ENCODE results near the gene DNAJC27.
"Not testable (repeated sequence)": the region's sequence is repeated elsewhere in the genome, so short reads cannot be mapped to it uniquely, and the experiment has no call there.

The DNAJC27 gene

DNA sequence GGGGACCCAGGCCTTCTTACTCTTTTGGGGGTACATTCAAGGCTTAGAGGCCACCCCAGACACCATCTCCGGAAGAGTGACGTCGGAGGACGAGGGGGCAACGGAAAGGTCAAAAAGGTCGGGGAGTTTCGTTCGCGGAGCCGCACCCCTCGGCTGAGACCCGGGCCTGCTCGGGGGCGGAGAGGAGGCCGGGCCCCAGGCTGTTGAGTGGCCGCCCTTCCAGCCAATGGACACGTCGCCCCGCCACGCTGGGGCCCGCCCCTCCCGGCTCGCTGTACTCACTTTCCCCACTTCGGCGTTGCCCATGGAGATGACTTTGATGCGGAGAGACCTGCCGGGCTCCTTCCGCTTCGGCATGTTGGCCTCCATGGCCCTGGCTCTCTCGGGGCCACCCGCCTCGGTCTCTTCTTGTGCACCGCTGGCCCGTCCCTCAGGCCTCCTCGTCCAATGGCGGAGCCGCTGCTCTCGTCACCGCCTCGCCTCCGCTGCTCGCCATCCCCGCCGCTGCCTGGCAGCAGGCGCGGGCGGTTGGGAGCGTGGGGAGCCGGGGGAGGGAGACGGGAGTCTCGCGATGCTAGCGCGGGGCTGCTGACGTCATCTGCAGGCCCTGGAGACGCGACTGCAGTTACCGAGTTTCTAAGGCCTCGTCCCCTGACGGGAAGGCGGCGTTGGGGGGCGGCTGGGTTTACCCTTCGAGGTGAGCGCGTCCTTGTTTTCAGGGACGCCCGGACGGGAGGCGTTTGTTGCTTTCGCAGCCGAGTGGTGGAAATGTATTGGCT lies at the start of gene DNAJC27:
TSS of gene DNAJC27 (minus strand) at position 420 of the 779 bp plus-strand sequence. CDS start at position 369, 51 bp downstream.
- peak; percentile 99 for DNase-seq
- TF ChIP-seq GATA1 (IDR thresholded peaks at IDR 0.05; ENCODE audit: low read depth, low read length) (no peak), POLR2A (IDR thresholded peaks at IDR 0.05; ENCODE audit: low read length) (peak; percentile 98)

DNA sequence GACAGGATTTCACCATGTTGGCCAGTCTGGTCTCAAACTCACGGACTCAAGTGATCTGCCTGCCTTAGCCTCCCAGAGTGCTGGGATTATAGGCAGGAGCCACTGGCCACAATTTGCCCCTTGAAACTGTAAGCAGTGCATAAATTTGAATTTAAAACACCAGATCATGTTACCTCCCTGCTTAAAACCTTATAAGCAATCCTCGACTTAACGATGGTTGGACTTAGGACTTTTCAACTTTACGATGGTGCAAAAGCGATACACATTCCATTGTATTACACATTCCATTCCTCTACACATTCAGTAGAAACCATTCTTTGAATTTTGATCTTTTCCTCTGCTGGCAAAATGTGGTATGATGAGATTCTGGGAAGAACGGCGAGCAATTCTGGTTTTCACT lies 46.9 kb upstream of the DNAJC27 start:
- TF ChIP-seq POLR2A (IDR thresholded peaks at IDR 0.05; ENCODE audit: low read length) (no peak), GATA1 (IDR thresholded peaks at IDR 0.05; ENCODE audit: low read depth, low read length) (no peak)
- DNase-seq = no peak

DNA sequence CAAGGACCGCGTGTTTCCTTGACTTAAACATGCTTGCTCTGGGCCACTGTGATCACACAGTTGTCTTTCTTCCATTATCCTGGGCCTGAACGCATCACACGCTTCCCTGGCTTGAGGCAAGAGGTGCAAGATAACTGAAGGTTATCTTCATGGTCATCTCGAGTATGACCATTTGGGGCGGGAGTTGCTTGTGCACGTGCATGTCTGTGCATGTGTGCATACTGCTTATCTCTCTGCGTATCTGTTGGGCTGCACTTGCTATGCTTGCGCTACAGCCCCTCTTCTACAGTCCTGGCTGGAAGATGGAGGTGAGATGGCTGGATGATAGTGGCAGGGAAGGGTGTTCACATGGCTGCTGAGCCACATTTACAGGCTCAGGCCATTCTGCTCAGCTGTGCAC lies 42.9 kb upstream of the DNAJC27 start:
- TF ChIP-seq POLR2A (IDR thresholded peaks at IDR 0.05; ENCODE audit: low read length) = no peak
- TF ChIP-seq GATA1 (IDR thresholded peaks at IDR 0.05; ENCODE audit: low read depth, low read length) = no peak
- peak in 1 of 2 experiments; percentile 39 for DNase-seq

DNA sequence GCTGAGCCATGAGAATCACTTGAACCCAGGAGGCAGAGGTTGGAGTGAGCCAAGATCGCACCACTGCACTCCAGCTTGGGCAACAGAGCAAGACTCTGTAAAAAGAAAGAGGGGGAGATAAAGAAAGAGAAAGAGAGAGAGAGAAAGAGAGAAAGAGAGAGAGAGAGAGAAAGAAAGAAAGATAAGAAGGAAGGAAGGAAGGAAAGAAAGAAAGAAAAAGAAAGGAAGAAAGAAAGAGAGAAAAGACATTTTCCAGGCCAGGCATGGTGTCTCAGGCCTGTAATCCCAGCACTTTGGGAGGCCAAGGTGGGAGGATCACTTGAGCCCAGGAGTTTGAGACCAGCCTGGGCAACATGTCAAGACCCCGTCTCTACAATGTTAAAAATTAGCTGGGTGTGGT lies 39.6 kb upstream of the DNAJC27 start:
- not testable (repeated sequence) for DNase-seq

DNA sequence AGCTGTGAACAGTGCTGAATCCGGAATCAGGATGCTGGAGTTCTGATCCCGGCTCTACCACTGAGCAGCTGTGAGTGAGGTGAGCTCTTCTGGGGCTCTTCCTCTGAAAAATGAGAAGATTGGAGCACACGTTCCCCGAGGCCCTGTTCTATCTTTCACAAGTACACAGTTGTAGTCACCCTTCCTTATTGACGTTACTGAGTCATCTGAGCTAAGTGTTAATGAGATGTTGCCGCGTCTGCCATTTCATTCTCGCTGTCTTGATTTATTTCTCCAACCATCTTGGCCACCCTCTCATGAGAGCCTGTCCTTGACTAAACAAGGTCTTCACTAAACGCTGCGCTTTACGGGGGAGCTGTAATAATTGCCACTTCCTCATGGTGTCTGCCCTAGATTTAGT lies 38.2 kb upstream of the DNAJC27 start:
- TF ChIP-seq POLR2A (IDR thresholded peaks at IDR 0.05; ENCODE audit: low read length) = no peak
- TF ChIP-seq GATA1 (IDR thresholded peaks at IDR 0.05; ENCODE audit: low read depth, low read length) = no peak
- DNase-seq = no peak

DNA sequence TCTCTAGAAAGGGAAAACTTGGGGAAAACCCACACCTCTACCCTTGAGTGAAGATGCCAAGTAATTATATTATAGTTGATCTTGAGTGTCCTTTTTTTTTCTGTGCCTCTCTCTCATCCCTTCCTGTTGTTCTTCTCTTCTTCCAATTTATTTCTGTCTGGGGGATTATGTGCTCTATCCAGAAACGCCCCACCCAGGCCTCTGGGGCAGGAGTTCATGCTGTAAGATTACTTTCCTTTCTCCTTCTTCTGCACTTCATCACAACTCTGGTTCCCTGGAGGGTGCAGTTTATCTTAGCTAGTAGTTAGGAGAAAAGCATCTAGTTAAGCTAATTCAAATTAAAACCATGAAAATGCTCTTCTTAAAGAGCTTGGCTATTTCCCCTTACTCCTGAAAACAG lies 30.3 kb upstream of the DNAJC27 start:
- TF ChIP-seq POLR2A (IDR thresholded peaks at IDR 0.05; ENCODE audit: low read length) (no peak), GATA1 (IDR thresholded peaks at IDR 0.05; ENCODE audit: low read depth, low read length) (no peak)
- DNase-seq = no peak

DNA sequence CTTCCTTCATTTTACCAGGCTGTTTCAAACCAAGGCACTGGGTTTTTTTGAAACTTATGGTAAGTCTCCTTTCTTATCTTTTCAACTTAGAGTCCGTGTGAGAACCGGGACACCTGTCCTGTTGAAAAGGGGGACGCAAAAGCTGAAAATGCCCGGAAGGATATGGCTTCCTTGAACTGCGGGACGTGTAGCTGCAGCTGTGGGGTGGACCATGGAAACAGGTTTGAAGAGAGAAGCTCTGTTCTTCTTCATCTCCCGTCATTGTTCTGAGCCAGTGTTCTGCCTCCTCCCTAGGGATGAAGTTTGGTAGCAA lies 29.5 kb upstream of the DNAJC27 start:
- TF ChIP-seq GATA1 (IDR thresholded peaks at IDR 0.05; ENCODE audit: low read depth, low read length) (no peak), POLR2A (IDR thresholded peaks at IDR 0.05; ENCODE audit: low read length) (no peak)
- no peak for DNase-seq

DNA sequence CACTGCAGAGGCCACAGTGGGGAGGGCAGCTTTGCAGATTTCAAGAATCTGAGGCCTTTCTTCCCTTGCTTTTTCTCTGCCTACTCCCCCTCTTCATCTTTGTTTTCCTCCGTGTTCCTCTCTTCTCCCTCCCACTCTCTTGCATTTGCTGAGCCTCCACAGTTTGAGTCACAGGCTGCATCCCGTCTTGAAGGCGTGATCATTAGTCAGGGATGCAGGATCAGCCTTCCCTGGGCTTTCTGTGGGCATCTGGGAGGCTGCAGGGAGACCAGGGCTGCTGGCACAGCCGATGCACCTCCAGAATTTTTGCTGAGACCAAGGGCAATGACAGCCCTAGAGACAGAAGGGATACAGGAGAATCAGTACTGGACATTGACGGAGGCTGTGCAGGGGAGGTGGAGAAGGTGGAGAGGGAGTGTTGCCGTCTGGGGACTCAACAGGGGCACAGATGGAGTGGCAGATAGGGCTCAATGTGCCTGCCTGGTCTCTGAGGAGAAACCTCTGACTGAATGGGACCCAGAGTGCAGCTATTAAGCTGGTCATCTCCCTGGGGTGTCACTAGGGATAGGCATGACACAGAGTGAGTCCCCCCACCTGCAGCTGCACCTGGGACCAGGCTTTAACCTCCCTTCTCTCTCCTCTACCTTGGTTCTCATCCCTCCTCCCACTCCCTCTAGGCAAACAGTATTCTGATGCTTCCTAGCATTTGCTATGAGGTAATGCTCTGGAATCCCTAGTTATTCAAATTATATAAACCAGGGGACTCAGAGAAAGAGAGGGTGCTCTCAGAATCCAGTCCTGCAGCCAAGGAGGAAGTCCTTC lies 29.0 kb upstream of the DNAJC27 start:
- TF ChIP-seq POLR2A (IDR thresholded peaks at IDR 0.05; ENCODE audit: low read length) = no peak
- TF ChIP-seq GATA1 (IDR thresholded peaks at IDR 0.05; ENCODE audit: low read depth, low read length) = no peak
- no peak for DNase-seq

DNA sequence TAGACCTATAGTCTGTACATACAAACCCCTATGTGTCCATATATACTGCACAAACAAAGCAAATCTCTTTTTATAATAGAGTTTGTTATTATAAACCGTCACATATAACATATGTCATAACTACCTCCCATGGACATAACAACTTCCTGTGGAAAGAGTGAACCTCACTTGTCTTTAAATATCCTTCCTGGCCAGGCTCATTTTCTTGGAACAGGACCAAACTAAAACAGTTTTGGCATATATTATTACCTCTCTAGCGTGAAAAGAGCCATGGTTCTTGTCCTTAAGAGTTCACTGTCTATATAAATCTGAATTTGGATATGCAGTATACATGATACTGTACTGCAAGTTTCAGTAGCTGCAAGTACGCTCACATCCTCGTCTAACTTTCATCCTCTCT lies 28.3 kb upstream of the DNAJC27 start:
- TF ChIP-seq POLR2A (IDR thresholded peaks at IDR 0.05; ENCODE audit: low read length) = no peak
- TF ChIP-seq GATA1 (IDR thresholded peaks at IDR 0.05; ENCODE audit: low read depth, low read length) = no peak
- no peak for DNase-seq

DNA sequence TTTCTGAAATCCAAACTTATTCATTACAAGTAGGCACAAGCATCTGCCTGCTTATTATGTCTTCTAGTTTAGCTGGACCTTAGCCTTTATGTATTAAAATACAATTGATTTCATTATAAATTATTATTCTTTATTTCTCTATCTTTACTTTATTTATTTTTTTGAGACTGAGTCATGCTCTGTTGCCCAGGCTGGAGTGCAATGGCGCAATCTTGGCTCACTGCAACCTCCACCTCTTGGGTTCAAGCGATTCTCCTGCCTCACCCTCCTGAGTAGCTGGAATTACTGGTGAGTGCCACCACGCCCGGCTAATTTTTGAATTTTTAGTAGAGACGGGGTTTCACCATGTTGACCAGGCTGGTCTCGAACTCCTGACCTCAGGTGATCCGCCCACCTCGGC lies 27.3 kb upstream of the DNAJC27 start:
- not testable (repeated sequence) for DNase-seq

DNA sequence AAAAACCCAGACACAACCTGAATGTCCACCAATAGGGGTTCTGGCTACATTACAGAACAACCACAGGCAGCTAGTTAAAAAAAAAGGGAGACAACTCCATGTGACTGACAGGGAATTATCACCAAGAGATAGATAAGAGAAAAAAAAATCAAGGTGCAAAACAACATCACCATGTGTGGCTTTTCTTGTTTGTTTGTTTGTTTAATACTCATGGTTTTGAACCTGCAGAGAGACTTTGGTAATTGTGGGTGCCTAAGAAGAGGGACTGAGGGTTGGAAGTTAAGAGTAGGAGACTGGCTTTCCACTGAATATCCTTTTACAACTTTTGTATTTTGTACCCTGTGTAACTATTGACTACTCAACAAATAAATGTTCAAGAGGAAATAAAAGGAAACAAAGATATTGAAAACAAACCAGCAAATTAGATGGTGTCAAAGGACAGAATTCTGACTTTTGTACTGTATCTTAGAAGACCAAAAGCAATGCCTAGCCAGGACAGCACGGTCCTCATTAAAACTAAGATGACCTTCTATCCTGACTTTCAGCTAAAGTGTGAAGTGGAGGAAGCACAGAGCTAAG lies 22.5 kb upstream of the DNAJC27 start:
- DNase-seq = no peak

DNA sequence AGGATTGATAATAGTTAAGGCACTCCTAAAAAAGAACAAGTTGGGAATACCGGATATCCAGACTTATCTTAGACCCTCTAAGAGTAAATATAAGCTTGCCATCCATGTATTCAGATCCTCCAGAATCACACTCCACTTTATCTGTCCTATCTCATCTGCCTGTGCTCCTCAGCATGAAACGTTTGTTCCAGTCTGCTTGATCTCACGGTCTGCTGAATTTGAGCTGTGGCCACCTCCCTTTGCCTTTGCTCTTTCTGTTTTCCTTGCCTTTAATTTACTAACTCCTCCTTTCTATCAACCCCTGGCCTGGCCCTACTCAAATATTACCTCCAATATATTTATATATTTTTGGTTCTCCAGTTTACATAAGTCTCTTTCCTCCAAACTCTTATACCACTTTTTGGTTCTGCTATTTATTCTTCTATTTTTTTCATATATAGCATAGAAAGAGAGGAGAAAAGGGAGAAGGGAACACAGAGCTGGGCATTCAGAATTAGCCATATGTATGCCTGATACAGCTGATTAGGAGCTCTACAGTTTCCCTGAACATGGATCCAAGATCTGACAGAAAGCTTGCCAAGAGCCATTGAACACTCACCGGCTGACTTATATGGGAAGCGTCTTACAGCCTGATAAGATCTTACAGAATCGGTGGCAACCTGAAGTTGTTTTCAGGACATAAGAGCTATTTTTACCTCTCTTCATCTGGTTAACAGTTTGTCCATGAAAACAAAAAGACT lies 21.8 kb upstream of the DNAJC27 start:
- TF ChIP-seq GATA1 (IDR thresholded peaks at IDR 0.05; ENCODE audit: low read depth, low read length) = no peak
- TF ChIP-seq POLR2A (IDR thresholded peaks at IDR 0.05; ENCODE audit: low read length) = no peak
- no peak for DNase-seq

More for the DNA sequence above, 22.5 kb upstream of the DNAJC27 start:
- TF ChIP-seq GATA1 (IDR thresholded peaks at IDR 0.05; ENCODE audit: low read depth, low read length) (no peak), POLR2A (IDR thresholded peaks at IDR 0.05; ENCODE audit: low read length) (no peak)

DNA sequence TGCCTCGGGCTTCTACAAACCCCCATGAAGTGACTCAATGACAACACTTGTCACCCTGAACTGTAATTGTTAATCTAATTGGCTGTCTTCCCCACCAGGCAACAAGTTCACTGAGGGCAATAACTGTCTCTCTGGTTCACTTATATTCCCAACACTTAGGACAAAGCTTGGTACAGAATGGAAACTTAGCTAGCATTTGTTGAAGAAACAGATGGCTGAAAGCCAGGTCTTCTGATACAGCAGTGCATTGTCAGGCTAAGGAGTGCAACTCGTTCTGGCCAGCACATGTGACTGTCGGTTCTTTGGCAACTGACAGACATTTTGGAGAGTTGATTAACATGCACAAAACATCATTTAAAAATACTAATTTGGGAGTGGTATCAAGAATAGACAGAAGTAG lies 14.6 kb upstream of the DNAJC27 start:
- TF ChIP-seq GATA1 (IDR thresholded peaks at IDR 0.05; ENCODE audit: low read depth, low read length) (no peak), POLR2A (IDR thresholded peaks at IDR 0.05; ENCODE audit: low read length) (no peak)
- peak; percentile 24 to 31 for DNase-seq

DNA sequence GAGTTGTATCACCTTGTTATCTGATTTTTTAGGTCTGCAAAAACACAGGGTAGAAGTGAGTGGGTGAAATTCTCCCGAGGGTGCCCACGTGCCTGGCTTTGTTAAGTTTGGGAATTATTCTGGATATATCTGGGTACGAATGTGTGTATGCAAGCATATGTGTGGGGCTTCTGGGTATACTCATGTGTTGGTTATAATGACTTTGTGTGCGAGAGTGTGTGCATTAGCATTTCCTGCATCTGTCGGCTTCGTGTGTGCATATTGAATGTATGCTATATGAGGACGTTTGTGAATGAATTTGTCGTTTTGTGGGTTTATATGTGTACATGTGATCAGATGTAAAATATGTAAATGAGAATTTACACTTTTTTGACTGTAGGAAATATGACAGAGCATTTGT lies 13.8 kb upstream of the DNAJC27 start:
- TF ChIP-seq GATA1 (IDR thresholded peaks at IDR 0.05; ENCODE audit: low read depth, low read length) (no peak), POLR2A (IDR thresholded peaks at IDR 0.05; ENCODE audit: low read length) (no peak)
- DNase-seq = no peak

All from erythroblast (primary cell).